GM12873 (cell line): ENCODE measurements around the gene VPS13D.

Experiments
- CTCF ChIP-seq: IDR thresholded peaks from 2 replicates; pipeline ENCODE4 v1.5.1; 2012; ENCODE audit warnings: low read depth, mild to moderate bottlenecking, moderate library complexity, low read length, control low read depth; ENCODE audit not compliant: insufficient read depth; ENCODE audit errors: missing control alignments

Gene VPS13D

GRCh38 chr1:12417389-12417788, 187.6 kb downstream of the VPS13D start:
- TF ChIP-seq CTCF = no peak

- no peak for TF ChIP-seq CTCF
Measured at GRCh38 chr1:12420171-12420570, 190.3 kb downstream of the VPS13D start.

GRCh38 chr1:12422488-12422887, 192.7 kb downstream of the VPS13D start:
- TF ChIP-seq CTCF = no peak

GRCh38 chr1:12424087-12424529, 194.3 kb downstream of the VPS13D start:
- no peak for TF ChIP-seq CTCF

- no peak for TF ChIP-seq CTCF
Measured at GRCh38 chr1:12424793-12425192, 195.0 kb downstream of the VPS13D start.

- TF ChIP-seq CTCF = no peak
Measured at GRCh38 chr1:12426030-12426429, 196.2 kb downstream of the VPS13D start.

GRCh38 chr1:12428334-12428733, 198.5 kb downstream of the VPS13D start:
- no peak for TF ChIP-seq CTCF
